Posterior cingulate gyrus (tissue), 11 donors: ENCODE results near the gene THRA.

Source experiments
- DNase-seq, 10 donors: peaks; one replicate each; pipeline versions ENCODE4 v3.0.0 to v3.0.0-alpha.2; 2020 to 2021; ENCODE audit warnings: mixed read lengths in 3 of 10
- intact Hi-C: fragments of 100-400 bp; cut with DNase I; formaldehyde crosslinking; loops from one replicate; pipeline ENCODE4 v1.15.1; 2023

The THRA gene

GRCh38 chr17:40108970-40109824, 46.4 kb downstream of the THRA start:
- peak in 1 of 10 donors; percentile 2 for DNase-seq
- intact Hi-C loops: loop anchor here (2.0 kb wide), 1 partner anchor 40 kb away; no protein-coding TSS in a partner anchor

- intact Hi-C loops: no loop called here
- DNase-seq: peak in 2 of 10 donors; percentile 85 to 87
Observed at GRCh38 chr17:40110026-40110845, 47.5 kb downstream of the THRA start.

- intact Hi-C loops: loop anchor here (1.0 kb wide), 1 partner anchor 98 kb away; no protein-coding TSS in a partner anchor
- DNase-seq: peak in 9 of 10 donors; percentile 72 to 97 (median 82)
Observed at GRCh38 chr17:40111221-40112128, 48.7 kb downstream of the THRA start.

GRCh38 chr17:40112191-40112711, 49.5 kb downstream of the THRA start:
- intact Hi-C loops: no loop called here
- peak in 1 of 10 donors; percentile 20 for DNase-seq

GRCh38 chr17:40112718-40113109, 49.9 kb downstream of the THRA start:
- intact Hi-C loops: loop anchor here (1.0 kb wide), 2 partner anchors 9 to 56 kb away; partner anchors contain the start of gene MSL1

GRCh38 chr17:40113110-40113906, 50.5 kb downstream of the THRA start:
- peak; percentile 91 to 99 (median 95) for DNase-seq
- intact Hi-C loops: loop anchor here (1.0 kb wide), 2 partner anchors 8 to 55 kb away; partner anchors contain the start of gene MSL1

More at GRCh38 chr17:40112718-40113109, 49.9 kb downstream of the THRA start:
- DNase-seq: peak in 1 of 10 donors; percentile 69

GRCh38 chr17:40113907-40114245, 51.1 kb downstream of the THRA start:
- intact Hi-C loops: loop anchor here (1.0 kb wide), 2 partner anchors 7 to 54 kb away; partner anchors contain the start of gene MSL1
- no peak for DNase-seq

- intact Hi-C loops: no loop called here
Observed at GRCh38 chr17:40115101-40115436, 52.3 kb downstream of the THRA start.

GRCh38 chr17:40121181-40122135, 58.7 kb downstream of the THRA start, which contains the start of gene MSL1:
MSL1 (plus strand) TSS chr17:40121971; CDS start chr17:40122613, 642 bp downstream.
- DNase-seq: peak; percentile 85 to 98 (median 88)
- intact Hi-C loops: loop anchor here (1.0 kb wide), 1 partner anchor 8 kb away; no protein-coding TSS in a partner anchor

More at GRCh38 chr17:40115101-40115436, 52.3 kb downstream of the THRA start:
- DNase-seq: no peak

GRCh38 chr17:40122136-40122998, 59.6 kb downstream of the THRA start:
- DNase-seq: peak in 7 of 10 donors; percentile 28 to 93 (median 48)
- intact Hi-C loops: no loop called here

- peak in 7 of 10 donors; percentile 35 to 91 (median 54) for DNase-seq
- intact Hi-C loops: no loop called here
Observed at GRCh38 chr17:40122999-40123810, 60.4 kb downstream of the THRA start.

- intact Hi-C loops: no loop called here
- no peak for DNase-seq
Observed at GRCh38 chr17:40123811-40124114, 61.0 kb downstream of the THRA start.

GRCh38 chr17:40124279-40125141, 61.7 kb downstream of the THRA start:
- no peak for DNase-seq
- intact Hi-C loops: no loop called here

- no peak for DNase-seq
- intact Hi-C loops: no loop called here
Observed at GRCh38 chr17:40129498-40129897, 66.7 kb downstream of the THRA start.
